Vagina (tissue), 2 donors: Measurements from ENCODE around the gene FCRL6. TPM values are rescaled to one million over a fixed set of nuclear protein-coding genes. Genes with fewer than 3 reads are reported as not detected.

Experiments
- DNase-seq, 2 donors: peaks; one replicate each; pipeline ENCODE4 v3.0.0-alpha.2; 2017; ENCODE audit errors: extremely low spot score in 2 of 2
- H3K27ac ChIP-seq: fragments of 200-600 bp; sonication (generic); one replicate; pipeline ENCODE4 v1.5.1; 2019
- H3K27me3 ChIP-seq: fragments of 200-600 bp; sonication (generic); one replicate; pipeline ENCODE4 v1.5.1; 2019
- H3K36me3 ChIP-seq, 2 donors: fragments of 200-600 bp; sonication (generic); one replicate each; pipeline ENCODE4 v1.5.1; 2017 to 2019
- H3K4me1 ChIP-seq: fragments of 200-600 bp; sonication (generic); one replicate; pipeline ENCODE4 v1.5.1; 2019
- H3K4me3 ChIP-seq, 2 donors: fragments of 200-600 bp; sonication (generic); 1 replicate in 1 of 2; 2 replicates in 1 of 2; pipeline ENCODE4 v1.5.1; 2016 to 2019
- H3K9me3 ChIP-seq: fragments of 200-600 bp; sonication (generic); one replicate; pipeline ENCODE4 v1.5.1; 2019
- CTCF ChIP-seq, 3 experiments: fragments of 450-650 bp in 2 of 3; fragments of 200-600 bp in 1 of 3; sonication (generic) in 1 of 3; IDR thresholded peaks; one replicate each; pipeline ENCODE4 v1.5.1; 2017 to 2019; ENCODE audit warnings: antibody characterized with exemption in 3 of 3, mild to moderate bottlenecking in 2 of 3, moderate library complexity in 2 of 3
- POLR2A ChIP-seq, 2 donors: fragments of 450-650 bp; IDR thresholded peaks; one replicate each; pipeline ENCODE4 v1.6.1; 2017; ENCODE audit warnings: antibody characterized with exemption in 2 of 2, mild to moderate bottlenecking in 2 of 2, moderate library complexity in 2 of 2
- POLR2AphosphoS5 ChIP-seq, 2 donors: sonication (generic); formaldehyde crosslinking; IDR thresholded peaks; one replicate each; pipeline ENCODE4 v1.9.0; 2017; ENCODE audit warnings: antibody characterized with exemption in 2 of 2, mild to moderate bottlenecking in 2 of 2, low read depth in 1 of 2; ENCODE audit not compliant: insufficient read depth in 1 of 2
- intact Hi-C: fragments of 100-400 bp; cut with DNase I; formaldehyde crosslinking; loops from one replicate; pipeline ENCODE4 v1.15.1; 2023
- total RNA-seq: library from RNA; depleted of rRNA; stranded (reverse); fragments of >200 nt; gene quantifications from one replicate; pipeline ENCODE4 v1.2.3, GENCODE V29; 2016

FCRL6 gene
- total RNA-seq, 1 donor from 2014 or later: not detected

GRCh38 chr1:159851407-159851806 lies 49.2 kb downstream of the FCRL6 start:
- peaks cover 30% of the 10 kb centered on the region for H3K4me1 ChIP-seq
- no peak overlapping the region for H3K27ac ChIP-seq
- TF ChIP-seq POLR2A (IDR thresholded peaks at IDR 0.05): no peak
- TF ChIP-seq CTCF (IDR thresholded peaks at IDR 0.05): no peak
- TF ChIP-seq POLR2AphosphoS5 (IDR thresholded peaks at IDR 0.05; ENCODE audit: insufficient read depth in 1 of 2, low read depth in 1 of 2): no peak
- intact Hi-C loops: no loop called here
- DNase-seq: no peak
- H3K36me3 ChIP-seq: no peaks in the 10 kb centered on the region
- H3K9me3 ChIP-seq: no peaks in the 10 kb centered on the region
- H3K4me3 ChIP-seq: no peak overlapping the region
- no peaks in the 10 kb centered on the region for H3K27me3 ChIP-seq

GRCh38 chr1:159853417-159854115 lies 51.4 kb downstream of the FCRL6 start:
- Histone ChIP-seq H3K4me1 (peaks cover 30% of the 10 kb centered on the region), H3K36me3 (no peaks in the 10 kb centered on the region), H3K9me3 (no peaks in the 10 kb centered on the region), H3K27me3 (no peaks in the 10 kb centered on the region), H3K27ac (peak overlapping the region; percentile 92), H3K4me3 (peak overlapping the region; percentile 63 to 87)
- intact Hi-C loops: no loop called here
- DNase-seq: no peak
- TF ChIP-seq POLR2AphosphoS5 (IDR thresholded peaks at IDR 0.05; ENCODE audit: insufficient read depth in 1 of 2, low read depth in 1 of 2) (no peak), POLR2A (IDR thresholded peaks at IDR 0.05) (no peak), CTCF (IDR thresholded peaks at IDR 0.05) (no peak)

GRCh38 chr1:159854116-159854692 lies 52.0 kb downstream of the FCRL6 start:
- Histone ChIP-seq H3K9me3 (no peaks in the 10 kb centered on the region), H3K36me3 (no peaks in the 10 kb centered on the region), H3K27me3 (no peaks in the 10 kb centered on the region), H3K4me3 (peak overlapping the region; percentile 63 to 87), H3K4me1 (peaks cover 37% of the 10 kb centered on the region), H3K27ac (peak overlapping the region; percentile 92)
- intact Hi-C loops: no loop called here
- no peak for TF ChIP-seq CTCF (IDR thresholded peaks at IDR 0.05)
- no peak for TF ChIP-seq POLR2AphosphoS5 (IDR thresholded peaks at IDR 0.05; ENCODE audit: insufficient read depth in 1 of 2, low read depth in 1 of 2)
- no peak for DNase-seq

GRCh38 chr1:159854693-159855192 lies 52.6 kb downstream of the FCRL6 start:
- H3K4me1 ChIP-seq: peaks cover 40% of the 10 kb centered on the region
- intact Hi-C loops: loop anchor here (5.0 kb wide), 1 partner anchor 73 kb away; the partner anchor contains the start of gene TAGLN2
- peak in 1 of 3 experiments; percentile 18 for TF ChIP-seq CTCF (IDR thresholded peaks at IDR 0.05)
- peak in 1 of 2 donors; percentile 66 for TF ChIP-seq POLR2A (IDR thresholded peaks at IDR 0.05)
- TF ChIP-seq POLR2AphosphoS5 (IDR thresholded peaks at IDR 0.05; ENCODE audit: insufficient read depth in 1 of 2, low read depth in 1 of 2): peak in 1 of 2 donors; percentile 85
- peak overlapping the region; percentile 63 to 87 for H3K4me3 ChIP-seq
- no peaks in the 10 kb centered on the region for H3K36me3 ChIP-seq
- no peaks in the 10 kb centered on the region for H3K27me3 ChIP-seq
- no peak for DNase-seq
- no peaks in the 10 kb centered on the region for H3K9me3 ChIP-seq
- peak overlapping the region; percentile 92 for H3K27ac ChIP-seq

GRCh38 chr1:159855709-159856108 lies 53.5 kb downstream of the FCRL6 start:
- H3K4me3 ChIP-seq: peak overlapping the region; percentile 63 to 87

More at GRCh38 chr1:159855709-159856108, 53.5 kb downstream of the FCRL6 start:
- intact Hi-C loops: loop anchor here (5.0 kb wide), 1 partner anchor 72 kb away; the partner anchor contains the start of gene TAGLN2
- no peak for DNase-seq
- Histone ChIP-seq H3K27me3 (no peaks in the 10 kb centered on the region), H3K27ac (peak overlapping the region; percentile 92), H3K36me3 (no peaks in the 10 kb centered on the region), H3K4me1 (peaks cover 43% of the 10 kb centered on the region), H3K9me3 (no peaks in the 10 kb centered on the region)
- TF ChIP-seq POLR2A (IDR thresholded peaks at IDR 0.05): no peak
- TF ChIP-seq CTCF (IDR thresholded peaks at IDR 0.05): no peak
- TF ChIP-seq POLR2AphosphoS5 (IDR thresholded peaks at IDR 0.05; ENCODE audit: insufficient read depth in 1 of 2, low read depth in 1 of 2): no peak
